ENCODE results near the gene RAB34. TPM values are rescaled to one million over a fixed set of nuclear protein-coding genes. Genes with fewer than 3 reads are reported as not detected.

RAB34 gene
- total RNA-seq, 2 donors from 2014 or later, result 165 to 181 TPM

GRCh38 chr17:28702752-28703150, 14.9 kb downstream of the RAB34 start:
- H3K4me3 ChIP-seq, result no peak overlapping the region
- no peak for DNase-seq (ENCODE audit: low spot score)
- H3K9me3 ChIP-seq, result no peaks in the 10 kb centered on the region
- no peaks in the 10 kb centered on the region for H3K4me1 ChIP-seq (replicated peaks)
- intact Hi-C loops (cut with DNase I), result no loop called here
- no peak overlapping the region for H3K27ac ChIP-seq
- peaks cover 32 to 35% of the 10 kb centered on the region in 2 donors for H3K36me3 ChIP-seq
- no peak for TF ChIP-seq POLR2A (IDR thresholded peaks at IDR 0.05)
- no peaks in the 10 kb centered on the region for H3K27me3 ChIP-seq (replicated peaks; ENCODE audit: insufficient read depth)
- WGBS, result 57% methylated on average over 3 of the region's 3 CpGs

GRCh38 chr17:28702026-28702751, 15.5 kb downstream of the RAB34 start:
- Histone ChIP-seq H3K36me3 (peaks cover 34 to 37% of the 10 kb centered on the region in 2 donors), H3K27ac (no peak overlapping the region), H3K9me3 (no peaks in the 10 kb centered on the region), H3K4me3 (no peak overlapping the region), H3K27me3 (replicated peaks; ENCODE audit: insufficient read depth) (no peaks in the 10 kb centered on the region), H3K4me1 (replicated peaks) (no peaks in the 10 kb centered on the region)
- TF ChIP-seq POLR2AphosphoS5 (IDR thresholded peaks at IDR 0.05), result no peak
- no peak for TF ChIP-seq CTCF (IDR thresholded peaks at IDR 0.05)
- no peak for TF ChIP-seq POLR2A (IDR thresholded peaks at IDR 0.05)
- 53% methylated on average over 10 of the region's 10 CpGs for WGBS
- DNase-seq (ENCODE audit: low spot score), result no peak
- intact Hi-C loops (cut with DNase I), result no loop called here

GRCh38 chr17:28700830-28701492, 16.7 kb downstream of the RAB34 start:
- DNase-seq (ENCODE audit: low spot score), result no peak
- no peak overlapping the region for H3K27ac ChIP-seq
- no peaks in the 10 kb centered on the region for H3K4me1 ChIP-seq (replicated peaks)
- 87% methylated on average over 10 of the region's 10 CpGs for WGBS
- no peaks in the 10 kb centered on the region for H3K9me3 ChIP-seq
- peaks cover 37 to 38% of the 10 kb centered on the region in 2 donors for H3K36me3 ChIP-seq
- no peaks in the 10 kb centered on the region for H3K27me3 ChIP-seq (replicated peaks; ENCODE audit: insufficient read depth)
- no peak overlapping the region for H3K4me3 ChIP-seq
- TF ChIP-seq POLR2A (IDR thresholded peaks at IDR 0.05), result no peak
- no peak for TF ChIP-seq POLR2AphosphoS5 (IDR thresholded peaks at IDR 0.05)
- TF ChIP-seq CTCF (IDR thresholded peaks at IDR 0.05), result no peak
- intact Hi-C loops (cut with DNase I), result no loop called here

- DNase-seq (ENCODE audit: low spot score), result no peak
- Histone ChIP-seq H3K4me1 (replicated peaks) (no peaks in the 10 kb centered on the region), H3K4me3 (no peak overlapping the region), H3K9me3 (no peaks in the 10 kb centered on the region), H3K27ac (no peak overlapping the region), H3K36me3 (peaks cover 41 to 42% of the 10 kb centered on the region in 2 donors), H3K27me3 (replicated peaks; ENCODE audit: insufficient read depth) (no peaks in the 10 kb centered on the region)
- TF ChIP-seq POLR2AphosphoS5 (IDR thresholded peaks at IDR 0.05), result no peak
- TF ChIP-seq CTCF (IDR thresholded peaks at IDR 0.05), result no peak
- TF ChIP-seq POLR2A (IDR thresholded peaks at IDR 0.05), result no peak
- 88% methylated on average over 8 of the region's 8 CpGs for WGBS
- intact Hi-C loops (cut with DNase I), result no loop called here
These were observed 17.4 kb downstream of the RAB34 start for GRCh38 chr17:28700278-28700677.

- WGBS, result 79% methylated on average over 6 of the region's 6 CpGs
- Histone ChIP-seq H3K27ac (no peak overlapping the region), H3K9me3 (no peaks in the 10 kb centered on the region), H3K4me1 (replicated peaks) (no peaks in the 10 kb centered on the region), H3K36me3 (peaks cover 42 to 45% of the 10 kb centered on the region in 2 donors), H3K4me3 (no peak overlapping the region), H3K27me3 (replicated peaks; ENCODE audit: insufficient read depth) (no peaks in the 10 kb centered on the region)
- no peak for TF ChIP-seq POLR2A (IDR thresholded peaks at IDR 0.05)
- no peak for TF ChIP-seq CTCF (IDR thresholded peaks at IDR 0.05)
- TF ChIP-seq POLR2AphosphoS5 (IDR thresholded peaks at IDR 0.05), result no peak
- intact Hi-C loops (cut with DNase I), result no loop called here
- DNase-seq (ENCODE audit: low spot score), result no peak
These were observed 19.3 kb downstream of the RAB34 start for GRCh38 chr17:28698253-28698941.
